IMR-90 (cell line): ENCODE data around the gene NDUFA7.
A peak's percentile ranks its signal among the peaks of the same experiment; 100 is the strongest.

ENCODE experiments used
- CEBPB ChIP-seq: IDR thresholded peaks from 2 replicates; pipeline ENCODE4 v1.6.1; 2012; ENCODE audit warnings: low read depth, low read length, improper control_type of control experiment
- CTCF ChIP-seq: conservative IDR thresholded peaks from 2 replicates; pipeline ENCODE4 v1.5.1; 2012; ENCODE audit warnings: mild to moderate bottlenecking, low read depth, low read length, improper control_type of control experiment
- MAFK ChIP-seq: IDR thresholded peaks from 2 replicates; pipeline ENCODE4 v1.6.1; 2012; ENCODE audit warnings: low read depth, low read length, improper control_type of control experiment
- MAZ ChIP-seq: IDR thresholded peaks from 2 replicates; pipeline ENCODE4 v1.6.1; 2012; ENCODE audit warnings: low read depth, mild to moderate bottlenecking, low read length, improper control_type of control experiment, moderate library complexity, borderline replicate concordance
- MXI1 ChIP-seq: IDR thresholded peaks from 2 replicates; pipeline ENCODE4 v1.6.1; 2012; ENCODE audit warnings: low read depth, mild to moderate bottlenecking, low read length, moderate library complexity, borderline replicate concordance
- POLR2A ChIP-seq: IDR thresholded peaks from 2 replicates; pipeline ENCODE4 v1.6.1; 2012; ENCODE audit warnings: mild to moderate bottlenecking, low read depth, low read length
- RAD21 ChIP-seq: IDR thresholded peaks from 2 replicates; pipeline ENCODE4 v1.6.1; 2012; ENCODE audit warnings: low read length, improper control_type of control experiment

DNA sequence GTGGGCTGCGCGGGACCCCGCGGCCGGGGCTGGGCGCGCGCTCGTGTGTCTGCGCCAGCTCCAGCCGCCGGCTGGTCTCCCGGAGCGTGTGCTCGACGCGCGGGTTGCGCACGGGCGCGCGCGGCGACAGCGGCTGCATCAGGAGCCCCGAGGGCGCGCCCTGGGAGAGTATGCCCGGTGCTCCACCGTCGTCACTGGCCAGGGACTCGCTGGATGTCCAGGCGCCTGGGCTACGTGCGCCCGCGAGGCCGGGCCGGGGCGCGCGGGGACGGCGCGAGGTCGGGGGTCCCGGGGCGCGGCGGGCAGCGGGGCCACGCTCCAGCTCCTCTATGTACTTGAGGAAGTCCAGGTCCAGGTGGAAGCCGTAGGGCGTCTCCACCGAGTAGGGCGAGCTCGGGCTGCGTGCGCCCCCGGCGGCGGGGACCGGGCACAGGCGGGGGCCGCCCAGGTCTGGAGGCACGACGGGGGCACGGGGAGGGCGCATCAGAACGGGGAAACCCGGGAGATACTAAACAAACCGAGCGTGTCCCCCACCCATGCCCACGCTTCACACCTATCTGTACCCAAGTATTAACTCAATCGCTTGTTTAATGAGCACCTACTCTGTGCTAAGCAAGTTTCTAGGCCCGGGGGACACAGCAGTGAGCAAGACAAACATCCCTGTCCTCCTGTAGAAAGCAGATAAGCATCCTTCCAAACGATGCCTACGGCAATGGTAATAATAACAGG lies 14.3 kb upstream of the NDUFA7 start:
- 0 out of 2 replicates have a peak, but pooled peaks have one; percentile 3 for TF ChIP-seq CTCF
- TF ChIP-seq MXI1, result no peak
- TF ChIP-seq POLR2A, result no peak
- TF ChIP-seq MAFK, result no peak
- TF ChIP-seq MAZ, result no peak
- TF ChIP-seq RAD21, result no peak
- no peak for TF ChIP-seq CEBPB
